ENCODE measurements around the gene C19orf73. TPM values are rescaled to one million over a fixed set of nuclear protein-coding genes. Genes with fewer than 3 reads are reported as not detected.
A peak's percentile ranks its signal among the peaks of the same experiment; 100 is the strongest.
"Not testable (repeated sequence)": the region's sequence is repeated elsewhere in the genome, so short reads cannot be mapped to it uniquely, and the experiment has no call there.

Gene C19orf73
- total and polyA plus RNA-seq, 2 donors from 2014 or later = 0.82 to 3.9 TPM

DNA sequence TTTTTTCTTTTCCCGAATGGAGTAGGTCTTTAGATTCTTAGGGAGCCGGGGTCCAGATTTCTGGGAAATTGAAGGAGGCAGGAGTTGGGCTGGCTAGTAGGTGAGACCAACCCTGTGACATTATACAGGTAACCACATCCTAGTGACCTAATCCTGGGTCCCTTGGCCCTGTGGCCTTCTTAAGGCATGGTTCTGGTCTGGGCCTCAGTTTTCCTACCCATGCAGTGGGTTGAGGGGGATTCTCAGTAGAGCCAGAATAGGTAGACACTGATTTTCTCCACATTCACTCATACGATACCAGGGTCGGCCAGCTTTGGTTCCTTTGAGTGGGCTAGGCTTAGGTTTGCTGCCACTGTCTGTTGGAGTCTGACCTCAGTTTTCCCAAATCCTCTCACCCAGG, 7.6 kb upstream of the C19orf73 start:
- Histone ChIP-seq H3K27me3 (ENCODE audit: control insufficient read depth, insufficient read depth, low read length) (no peaks in the 10 kb centered on the region), H3K4me1 (ENCODE audit: control insufficient read depth in 2 of 3, insufficient read depth in 2 of 3, low read depth in 1 of 3, low read length in 3 of 3) (peaks cover 0 to 7% (median 0%) of the 10 kb centered on the region in 3 donors), H3K36me3 (ENCODE audit: control insufficient read depth in 2 of 3, insufficient read depth in 3 of 3, low read length in 3 of 3) (no peaks in the 10 kb centered on the region), H3K27ac (ENCODE audit: low read depth in 2 of 2, low read length in 2 of 2) (no peak overlapping the region), H3K9me3 (ENCODE audit: control insufficient read depth in 2 of 3, insufficient read depth in 1 of 3, low read length in 3 of 3) (no peaks in the 10 kb centered on the region), H3K9ac (ENCODE audit: low read length in 3 of 3) (no peak overlapping the region), H3K4me3 (ENCODE audit: low read length in 3 of 3) (no peak overlapping the region)
- intact Hi-C loops (cut with DNase I) = no loop called here
- no peak for FAIRE-seq
- TF ChIP-seq, protein P1, sequence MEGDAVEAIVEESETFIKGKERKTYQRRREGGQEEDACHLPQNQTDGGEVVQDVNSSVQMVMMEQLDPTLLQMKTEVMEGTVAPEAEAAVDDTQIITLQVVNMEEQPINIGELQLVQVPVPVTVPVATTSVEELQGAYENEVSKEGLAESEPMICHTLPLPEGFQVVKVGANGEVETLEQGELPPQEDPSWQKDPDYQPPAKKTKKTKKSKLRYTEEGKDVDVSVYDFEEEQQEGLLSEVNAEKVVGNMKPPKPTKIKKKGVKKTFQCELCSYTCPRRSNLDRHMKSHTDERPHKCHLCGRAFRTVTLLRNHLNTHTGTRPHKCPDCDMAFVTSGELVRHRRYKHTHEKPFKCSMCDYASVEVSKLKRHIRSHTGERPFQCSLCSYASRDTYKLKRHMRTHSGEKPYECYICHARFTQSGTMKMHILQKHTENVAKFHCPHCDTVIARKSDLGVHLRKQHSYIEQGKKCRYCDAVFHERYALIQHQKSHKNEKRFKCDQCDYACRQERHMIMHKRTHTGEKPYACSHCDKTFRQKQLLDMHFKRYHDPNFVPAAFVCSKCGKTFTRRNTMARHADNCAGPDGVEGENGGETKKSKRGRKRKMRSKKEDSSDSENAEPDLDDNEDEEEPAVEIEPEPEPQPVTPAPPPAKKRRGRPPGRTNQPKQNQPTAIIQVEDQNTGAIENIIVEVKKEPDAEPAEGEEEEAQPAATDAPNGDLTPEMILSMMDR (IDR thresholded peaks at IDR 0.05; ENCODE audit: borderline replicate concordance, extremely low read depth, insufficient read depth) = no peak
- DNase-seq = peak in 1 of 5 donors; percentile 13

DNA sequence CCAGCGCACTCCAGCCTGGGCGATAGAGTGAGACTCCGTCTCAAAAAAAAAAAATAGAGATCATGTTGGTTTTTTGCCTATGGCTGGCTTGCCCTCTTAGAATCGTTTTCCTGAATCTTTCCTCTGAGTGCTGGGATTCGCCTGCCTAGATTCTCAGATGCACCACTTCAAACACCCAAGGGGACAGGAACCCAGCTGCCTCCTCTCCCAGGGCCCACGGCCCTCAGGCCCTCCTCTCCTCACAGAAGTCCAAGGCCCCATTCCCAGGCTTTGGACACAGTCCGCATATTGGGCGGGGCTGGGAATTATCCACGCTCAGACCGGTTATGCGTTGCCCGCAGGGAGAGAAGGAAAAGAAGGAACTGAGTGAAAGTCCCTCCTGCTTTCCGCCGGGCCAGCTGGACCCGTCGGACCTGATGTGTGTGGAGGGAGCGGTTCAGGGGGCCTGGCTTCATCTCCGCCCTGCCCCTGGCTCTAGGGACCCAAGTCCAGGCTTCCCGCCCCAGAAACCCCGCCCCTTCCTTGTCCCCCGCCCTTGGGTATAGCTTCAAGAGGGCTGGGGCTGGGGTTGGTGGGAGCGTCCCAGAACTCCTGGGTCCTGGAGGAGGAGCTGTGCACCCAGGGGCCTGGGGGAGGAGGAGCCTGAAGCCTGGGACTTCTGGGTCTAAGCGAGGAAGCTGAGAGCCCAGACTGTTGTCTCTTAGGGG, 6.2 kb upstream of the C19orf73 start:
- H3K36me3 ChIP-seq (ENCODE audit: control insufficient read depth in 2 of 3, insufficient read depth in 3 of 3, low read length in 3 of 3) = no peaks in the 10 kb centered on the region
- H3K9ac ChIP-seq (ENCODE audit: low read length in 3 of 3) = no peak overlapping the region
- no peak overlapping the region for H3K4me3 ChIP-seq (ENCODE audit: low read length in 3 of 3)
- TF ChIP-seq, protein P1 (IDR thresholded peaks at IDR 0.05; ENCODE audit: borderline replicate concordance, extremely low read depth, insufficient read depth) = no peak
- peaks cover 5% of the 10 kb centered on the region for H3K27me3 ChIP-seq (ENCODE audit: control insufficient read depth, insufficient read depth, low read length)
- no peak overlapping the region for H3K27ac ChIP-seq (ENCODE audit: low read depth in 2 of 2, low read length in 2 of 2)
- H3K9me3 ChIP-seq (ENCODE audit: control insufficient read depth in 2 of 3, insufficient read depth in 1 of 3, low read length in 3 of 3) = no peaks in the 10 kb centered on the region
- DNase-seq (peak in 2 of 5 donors; percentile 30 to 69), FAIRE-seq (no peak)
- intact Hi-C loops (cut with DNase I) = no loop called here
- peaks cover 0 to 7% (median 0%) of the 10 kb centered on the region in 3 donors for H3K4me1 ChIP-seq (ENCODE audit: control insufficient read depth in 2 of 3, insufficient read depth in 2 of 3, low read depth in 1 of 3, low read length in 3 of 3)

DNA sequence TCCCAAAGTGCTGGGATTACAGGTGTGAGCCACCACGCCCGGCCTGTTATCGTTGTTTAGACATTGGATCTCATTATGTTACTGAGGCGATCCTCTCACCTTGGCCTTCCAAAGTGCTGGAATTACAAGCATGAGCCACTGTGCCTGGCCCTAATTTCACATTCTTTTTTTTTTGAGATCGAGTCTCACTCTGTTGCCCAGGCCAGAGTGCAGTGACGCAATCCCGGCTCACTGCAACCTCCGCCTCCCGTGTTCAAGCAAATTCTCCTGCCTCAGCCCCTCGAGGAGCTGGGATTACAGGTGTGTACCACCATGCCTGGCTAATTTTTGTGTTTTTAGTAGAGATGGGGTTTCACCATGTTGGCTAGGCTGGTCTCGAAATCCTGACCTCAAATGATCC, 4.3 kb upstream of the C19orf73 start:
- H3K27ac ChIP-seq (ENCODE audit: low read depth in 2 of 2, low read length in 2 of 2); DNase-seq; H3K36me3 ChIP-seq (ENCODE audit: control insufficient read depth in 2 of 3, insufficient read depth in 3 of 3, low read length in 3 of 3); H3K4me1 ChIP-seq (ENCODE audit: control insufficient read depth in 2 of 3, insufficient read depth in 2 of 3, low read depth in 1 of 3, low read length in 3 of 3); H3K27me3 ChIP-seq (ENCODE audit: control insufficient read depth, insufficient read depth, low read length); H3K4me3 ChIP-seq (ENCODE audit: low read length in 3 of 3); H3K9me3 ChIP-seq (ENCODE audit: control insufficient read depth in 2 of 3, insufficient read depth in 1 of 3, low read length in 3 of 3); FAIRE-seq; H3K9ac ChIP-seq (ENCODE audit: low read length in 3 of 3); intact Hi-C loops (cut with DNase I): not testable (repeated sequence)

DNA sequence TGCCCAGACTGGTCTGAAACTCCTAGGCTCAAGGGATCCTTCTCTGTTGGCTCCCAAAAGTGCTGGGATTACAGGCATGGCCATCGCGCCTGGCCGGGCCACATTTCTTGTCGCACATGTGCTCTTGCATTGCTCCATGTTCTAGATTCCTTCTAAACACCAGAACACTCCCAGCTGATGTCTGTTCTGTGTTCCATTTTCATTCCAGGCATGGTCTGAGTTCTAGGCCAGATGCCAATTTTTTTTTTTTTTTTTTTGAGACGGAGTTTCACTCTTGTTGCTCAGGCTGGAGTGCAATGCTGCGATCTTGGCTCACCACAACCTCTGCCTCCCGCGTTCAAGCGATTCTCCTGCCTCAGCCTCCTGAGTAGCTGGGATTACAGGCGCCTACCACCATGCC, 2.9 kb upstream of the C19orf73 start:
- FAIRE-seq; H3K4me3 ChIP-seq (ENCODE audit: low read length in 3 of 3); intact Hi-C loops (cut with DNase I); H3K36me3 ChIP-seq (ENCODE audit: control insufficient read depth in 2 of 3, insufficient read depth in 3 of 3, low read length in 3 of 3); H3K27ac ChIP-seq (ENCODE audit: low read depth in 2 of 2, low read length in 2 of 2); H3K9me3 ChIP-seq (ENCODE audit: control insufficient read depth in 2 of 3, insufficient read depth in 1 of 3, low read length in 3 of 3); H3K27me3 ChIP-seq (ENCODE audit: control insufficient read depth, insufficient read depth, low read length); DNase-seq; H3K9ac ChIP-seq (ENCODE audit: low read length in 3 of 3): not testable (repeated sequence)
- H3K4me1 ChIP-seq (ENCODE audit: control insufficient read depth in 2 of 3, insufficient read depth in 2 of 3, low read depth in 1 of 3, low read length in 3 of 3) = peaks cover 0 to 11% (median 7%) of the 10 kb centered on the region in 3 donors
